GM06990 (cell line): ENCODE measurements around the gene THADA.
A peak's percentile ranks its signal among the peaks of the same experiment; 100 is the strongest.

Experiments used
- DNase-seq: peaks from one replicate; pipeline ENCODE4 v3.0.0-alpha.2; 2011; ENCODE audit not compliant: insufficient read length; ENCODE audit errors: extremely low read depth
- H3K27me3 ChIP-seq: replicated peaks from 2 replicates; pipeline ENCODE4 v1.6.0; 2011; ENCODE audit warnings: low read length; ENCODE audit not compliant: control insufficient read depth, insufficient read depth
- H3K36me3 ChIP-seq: 2 replicates; pipeline ENCODE4 v1.5.1; 2011; ENCODE audit warnings: low read length; ENCODE audit not compliant: control insufficient read depth, insufficient read depth
- H3K4me3 ChIP-seq: replicated peaks from 2 replicates; pipeline ENCODE4 v1.5.1; 2011; ENCODE audit warnings: low read depth, mild to moderate bottlenecking, control low read depth, low read length
- CTCF ChIP-seq: IDR thresholded peaks from 2 replicates; pipeline ENCODE4 v1.5.1; 2011; ENCODE audit warnings: low read length, control low read depth, mild to moderate bottlenecking, inconsistent platforms; ENCODE audit not compliant: insufficient read depth, poor library complexity, severe bottlenecking

The THADA gene

GRCh38 chr2:43414586-43415135, 181.2 kb downstream of the THADA start:
- DNase-seq = no peak
- no peaks in the 10 kb centered on the region for H3K27me3 ChIP-seq
- TF ChIP-seq CTCF = no peak

GRCh38 chr2:43414033-43414432, 181.8 kb downstream of the THADA start:
- H3K27me3 ChIP-seq = no peaks in the 10 kb centered on the region
- H3K4me3 ChIP-seq = no peak overlapping the region
- no peak for TF ChIP-seq CTCF
- DNase-seq = no peak
- H3K36me3 ChIP-seq = no peaks in the 10 kb centered on the region

More at GRCh38 chr2:43414586-43415135, 181.2 kb downstream of the THADA start:
- Histone ChIP-seq H3K4me3 (no peak overlapping the region), H3K36me3 (no peaks in the 10 kb centered on the region)

- DNase-seq = no peak
- no peak for TF ChIP-seq CTCF
- H3K27me3 ChIP-seq = no peaks in the 10 kb centered on the region
- H3K36me3 ChIP-seq = no peaks in the 10 kb centered on the region
- H3K4me3 ChIP-seq = no peak overlapping the region
These were observed 183.6 kb downstream of the THADA start for GRCh38 chr2:43412114-43412753.

GRCh38 chr2:43410055-43410604, 185.7 kb downstream of the THADA start:
- H3K27me3 ChIP-seq = no peaks in the 10 kb centered on the region
- no peak overlapping the region for H3K4me3 ChIP-seq
- H3K36me3 ChIP-seq = no peaks in the 10 kb centered on the region
- TF ChIP-seq CTCF = no peak
- no peak for DNase-seq

DNA sequence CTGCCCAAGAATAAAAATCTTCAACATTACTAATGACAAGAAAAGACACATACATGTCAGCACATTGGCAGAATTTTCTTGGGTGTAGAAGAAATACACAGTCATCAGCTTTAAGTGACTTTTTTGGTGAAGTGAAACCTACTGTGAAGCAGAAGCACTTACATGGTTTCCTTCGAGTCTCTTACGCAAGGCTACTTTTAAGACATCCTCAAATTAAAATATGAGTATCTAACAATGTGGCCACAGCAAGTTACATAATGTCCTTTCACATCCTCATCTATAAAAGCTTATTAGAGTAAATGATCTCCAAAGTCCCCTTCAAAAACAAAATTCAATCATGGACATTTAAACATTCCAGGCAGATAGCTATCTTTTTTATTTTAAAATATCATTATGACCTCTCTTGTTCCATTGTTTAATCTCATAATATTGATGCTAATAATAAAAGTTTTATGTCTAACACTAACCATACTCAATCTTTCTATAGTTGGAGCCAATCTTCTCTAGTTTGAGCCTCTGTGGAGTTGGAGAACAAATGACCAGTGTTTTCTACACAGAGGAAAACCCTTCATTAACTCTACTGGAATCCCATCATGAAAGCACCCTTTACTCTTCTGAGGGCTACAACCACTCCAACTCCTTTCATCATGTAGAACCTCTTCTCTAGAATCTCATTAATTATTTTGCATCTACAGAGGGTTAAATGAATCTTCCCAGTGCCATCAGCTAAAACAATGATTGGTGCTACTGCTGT, 187.3 kb downstream of the THADA start:
- Histone ChIP-seq H3K4me3 (peak overlapping the region; percentile 17; the same call in 1 of the 2 replicates), H3K27me3 (no peaks in the 10 kb centered on the region), H3K36me3 (no peaks in the 10 kb centered on the region)
- no peak for TF ChIP-seq CTCF
- peak; percentile 78 for DNase-seq
